Fibroblast of skin of left quadriceps (primary cell): ENCODE data around the gene CDH18.
A peak's percentile ranks its signal among the peaks of the same experiment; 100 is the strongest.

Source experiments
- DNase-seq, 2 experiments: peaks; one replicate each; pipeline ENCODE4 v3.0.0-alpha.2; 2013; ENCODE audit warnings: low read depth in 2 of 2

The CDH18 gene

GRCh38 chr5:19734776-19735175 is 253.2 kb downstream of the CDH18 start:
- DNase-seq: no peak

GRCh38 chr5:19733612-19734495 is 254.1 kb downstream of the CDH18 start:
- no peak for DNase-seq

- no peak for DNase-seq
These were observed 259.4 kb downstream of the CDH18 start for GRCh38 chr5:19728571-19728970.

DNA sequence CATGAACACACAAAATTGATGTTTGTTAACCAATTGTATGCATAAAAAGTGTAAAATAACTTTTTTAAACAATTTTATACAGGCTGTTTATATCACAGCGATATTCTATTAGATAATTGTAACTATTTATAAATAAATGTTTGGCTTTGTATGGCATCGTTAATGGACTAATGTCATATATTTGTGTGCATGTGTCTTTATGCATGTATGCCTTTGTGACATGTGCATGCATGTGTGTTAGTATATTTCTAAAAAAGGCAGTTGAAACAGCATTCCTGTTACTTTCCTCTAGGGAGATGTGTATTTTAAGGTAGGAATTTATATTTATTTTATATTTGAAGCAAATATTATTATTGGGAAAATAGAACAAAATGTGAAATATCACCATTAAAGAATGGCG is 268.9 kb downstream of the CDH18 start:
- DNase-seq: no peak

- no peak for DNase-seq
These were observed 274.3 kb downstream of the CDH18 start for GRCh38 chr5:19713740-19714139.

- DNase-seq: no peak
These were observed 278.6 kb downstream of the CDH18 start for GRCh38 chr5:19709403-19709802.

DNA sequence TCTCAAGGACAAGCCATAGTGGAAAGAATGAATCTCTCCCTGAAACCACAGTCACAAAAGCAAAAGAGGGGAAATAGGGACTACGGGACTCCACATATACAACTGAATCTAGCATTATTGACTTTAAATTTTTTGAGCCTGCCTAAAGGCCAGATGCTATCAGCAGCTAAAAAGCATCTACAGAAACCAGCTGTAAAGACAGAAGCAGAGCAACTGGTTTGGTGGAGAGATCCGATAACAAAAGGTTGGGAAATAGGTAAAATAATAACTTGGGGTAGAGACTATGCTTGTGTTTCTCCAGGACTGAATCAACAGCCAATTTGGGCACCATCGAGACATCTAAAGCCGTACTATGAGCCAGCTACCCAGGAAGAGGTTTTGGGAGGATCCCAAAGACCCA is 281.2 kb downstream of the CDH18 start:
- DNase-seq: no peak

DNA sequence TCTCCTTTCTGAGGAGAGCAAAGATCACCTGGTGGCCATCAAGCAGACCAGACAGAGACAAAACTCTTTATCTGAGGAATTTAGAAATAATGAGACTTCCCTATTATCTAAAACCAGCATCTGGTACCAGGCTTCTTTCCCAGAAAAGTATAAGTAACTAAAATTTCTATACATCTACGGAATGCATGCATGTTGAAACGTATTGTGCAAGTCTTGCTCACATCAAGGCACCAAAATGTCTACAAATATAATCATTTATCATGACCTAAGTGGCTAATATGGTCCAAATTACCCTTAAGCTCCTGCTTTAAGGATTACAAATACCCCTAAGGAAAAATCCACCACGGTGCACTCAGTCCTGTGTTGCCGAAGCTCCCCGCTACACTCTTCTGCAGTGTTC is 286.3 kb downstream of the CDH18 start:
- DNase-seq: no peak

DNA sequence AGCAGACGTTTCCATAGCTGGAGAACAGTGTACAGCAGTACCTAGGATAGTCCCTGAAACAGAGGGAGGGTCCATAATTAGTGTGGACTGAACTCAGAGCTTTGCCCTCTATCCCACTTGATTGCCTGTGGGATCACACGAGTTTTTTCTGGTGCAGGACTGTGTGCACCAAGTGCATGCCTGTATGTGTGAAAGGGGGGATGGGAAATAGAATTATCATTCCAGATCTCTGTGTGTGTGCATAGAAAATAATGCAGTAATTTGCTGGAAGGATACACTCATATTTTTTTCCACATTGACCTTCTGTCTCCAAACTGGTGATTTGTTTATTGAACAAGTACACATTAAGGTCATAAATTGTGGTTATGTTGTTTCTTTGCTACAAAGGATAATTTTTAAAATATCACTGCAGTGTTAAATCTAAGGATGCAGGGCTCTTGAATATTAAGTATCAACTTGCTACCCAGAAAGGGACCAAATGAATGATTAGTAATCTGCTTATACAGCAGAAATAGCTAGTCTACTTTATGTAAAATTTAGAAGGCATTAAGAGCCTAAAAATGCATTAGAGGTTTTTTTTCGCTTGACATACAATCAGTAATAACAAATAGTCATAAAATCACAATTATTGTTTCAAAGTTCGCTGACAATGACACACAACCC is 292.9 kb downstream of the CDH18 start:
- no peak for DNase-seq

DNA sequence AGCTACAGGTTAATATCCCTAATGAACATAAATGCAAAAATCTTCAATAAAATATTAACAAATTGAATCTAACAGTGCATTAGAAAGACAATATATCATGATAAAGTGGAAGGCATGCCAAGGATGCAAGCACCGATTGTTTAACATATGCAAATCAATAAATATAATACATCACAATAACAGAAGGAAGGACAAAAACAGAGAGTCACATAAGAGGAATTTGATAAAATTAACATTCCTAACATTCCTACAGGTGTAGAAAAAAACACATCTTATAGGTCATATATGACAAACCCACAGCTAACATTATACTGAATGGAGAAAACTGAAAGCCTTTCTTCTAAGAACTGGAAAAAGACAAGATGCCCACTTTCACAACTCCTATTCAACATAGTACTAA is 297.0 kb downstream of the CDH18 start:
- no peak for DNase-seq

GRCh38 chr5:19685473-19685872 is 302.5 kb downstream of the CDH18 start:
- no peak for DNase-seq

DNA sequence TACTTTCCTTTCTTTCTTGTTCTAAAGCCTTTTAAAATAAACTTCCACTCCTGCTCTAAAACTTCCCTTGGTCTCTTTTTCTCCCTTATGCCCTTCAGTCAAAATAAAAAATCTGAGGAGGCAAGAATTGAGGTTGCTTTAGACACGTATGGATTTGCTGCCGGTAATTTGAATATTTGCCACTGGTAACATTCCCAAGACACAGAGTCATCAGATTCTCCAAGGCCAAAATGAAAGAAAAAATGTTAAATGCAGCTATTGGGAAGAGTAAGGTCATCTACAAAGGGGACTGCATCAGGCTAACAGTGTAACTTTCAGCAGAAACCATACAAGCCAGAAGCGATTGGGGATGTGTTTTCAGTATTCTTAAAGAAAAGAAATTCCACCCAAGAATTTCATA is 311.1 kb downstream of the CDH18 start:
- peak; percentile 12 to 29 for DNase-seq

DNA sequence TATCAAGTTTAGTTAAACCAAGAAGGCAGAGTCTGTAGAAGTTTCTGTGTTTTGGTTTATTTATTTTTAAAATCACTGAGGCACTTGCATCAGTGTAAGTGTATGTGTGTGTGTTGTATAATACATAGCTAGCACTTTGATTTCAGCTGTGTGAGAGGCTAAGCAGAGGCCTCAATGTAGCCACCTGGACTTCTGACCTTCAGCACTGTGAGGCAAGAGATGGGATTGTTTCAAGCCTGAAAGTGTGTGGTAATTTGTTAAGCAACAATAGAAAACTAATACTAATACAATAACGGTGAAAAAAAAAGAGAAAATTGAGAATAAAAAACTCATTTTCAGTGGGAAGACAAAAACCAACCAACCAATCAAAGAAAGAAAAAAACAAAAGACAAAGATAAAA is 327.3 kb downstream of the CDH18 start:
- DNase-seq: no peak

DNA sequence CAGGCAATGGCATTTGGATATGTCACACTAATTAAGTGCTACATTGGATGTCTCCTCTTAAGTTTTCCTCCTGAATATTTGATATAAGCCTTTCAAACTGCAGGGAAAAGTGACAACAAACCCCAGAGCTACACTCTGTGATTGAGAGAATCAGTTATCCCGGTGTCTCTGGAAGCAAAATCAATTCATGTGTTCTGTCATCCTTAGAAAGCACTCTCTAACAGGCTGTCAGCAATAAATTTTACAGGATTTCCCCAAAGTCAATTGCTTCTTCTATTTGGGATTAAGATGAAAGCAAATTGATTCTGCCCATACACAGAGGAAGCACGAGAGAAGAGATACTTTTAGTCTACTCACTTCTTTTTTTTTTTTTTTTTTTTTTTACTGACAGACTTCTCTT is 332.4 kb downstream of the CDH18 start:
- DNase-seq: no peak

GRCh38 chr5:19638461-19638860 is 349.5 kb downstream of the CDH18 start:
- no peak for DNase-seq

DNA sequence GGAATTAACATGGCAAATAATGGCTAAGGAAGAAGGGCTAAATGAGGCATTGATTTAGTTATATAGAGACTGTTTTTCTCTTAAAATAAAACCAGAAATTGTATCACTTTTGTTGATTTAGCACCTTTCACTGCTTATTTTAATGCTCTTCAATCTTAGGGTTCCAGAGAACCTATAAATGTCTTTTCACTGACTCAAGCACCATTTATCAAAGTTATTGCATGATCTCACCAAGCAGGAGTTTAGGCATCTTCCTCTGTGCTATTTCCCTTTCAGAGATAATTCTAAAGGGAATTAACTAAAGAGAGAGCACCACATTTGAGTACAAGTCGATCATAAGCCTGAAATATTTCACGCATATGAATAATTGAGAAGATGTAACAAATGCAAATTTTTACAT is 357.1 kb downstream of the CDH18 start:
- no peak for DNase-seq

DNA sequence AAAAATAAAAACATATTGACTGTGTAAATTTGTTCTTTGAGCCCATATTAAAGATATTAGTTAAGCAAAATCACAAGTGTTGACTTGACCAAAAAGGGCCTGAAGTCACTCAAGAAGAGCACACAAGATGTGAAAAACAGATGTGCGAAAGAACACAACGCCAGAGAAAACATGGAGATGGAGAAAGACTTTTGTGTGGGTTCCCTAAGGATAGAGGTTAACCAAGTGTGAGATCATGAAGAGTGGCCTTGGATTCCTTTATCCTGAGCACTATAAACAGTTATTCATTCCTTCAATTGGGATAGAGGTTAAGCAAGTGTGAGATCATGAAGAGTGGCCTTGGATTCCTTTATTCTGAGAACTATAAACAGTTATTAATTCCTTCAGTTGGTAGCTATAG is 361.8 kb downstream of the CDH18 start:
- no peak for DNase-seq

DNA sequence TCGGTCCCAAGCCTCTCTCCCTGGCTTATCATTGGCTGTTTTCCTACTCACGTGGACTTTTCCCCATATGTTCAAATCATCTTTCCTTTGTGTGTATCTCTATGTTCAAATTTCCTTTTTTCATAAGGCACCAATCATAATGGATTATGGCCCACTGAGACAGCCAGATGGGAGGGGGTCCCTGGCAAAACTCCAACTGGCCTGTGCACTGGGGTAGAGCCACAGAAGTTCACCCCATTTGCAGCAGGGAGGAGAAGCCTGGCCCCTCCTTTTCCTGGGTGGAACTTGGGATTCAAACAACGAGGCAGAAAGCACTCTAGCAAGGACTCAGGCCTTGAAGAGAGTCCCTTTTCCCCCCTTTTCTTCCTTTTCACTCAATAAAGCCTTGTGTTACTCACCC is 362.4 kb downstream of the CDH18 start:
- no peak for DNase-seq

DNA sequence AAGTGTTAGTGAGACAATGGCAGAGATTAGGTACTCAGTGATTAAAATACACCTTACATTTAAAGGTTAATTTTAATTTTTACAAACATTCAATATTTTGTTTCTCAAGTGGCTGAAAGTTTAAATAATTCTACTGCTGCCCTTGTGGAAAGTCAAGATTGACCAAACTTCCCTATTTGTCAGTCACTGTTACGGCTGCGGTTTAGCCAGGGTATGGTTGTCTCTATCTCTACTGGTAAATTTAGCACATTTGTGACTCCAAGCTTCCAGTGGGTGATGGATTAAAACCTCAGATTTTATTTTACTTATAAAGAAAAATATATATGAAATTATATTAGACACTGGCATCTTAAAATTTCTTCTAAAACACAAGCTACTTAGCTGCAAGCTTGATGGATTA is 368.4 kb downstream of the CDH18 start:
- DNase-seq: no peak

DNA sequence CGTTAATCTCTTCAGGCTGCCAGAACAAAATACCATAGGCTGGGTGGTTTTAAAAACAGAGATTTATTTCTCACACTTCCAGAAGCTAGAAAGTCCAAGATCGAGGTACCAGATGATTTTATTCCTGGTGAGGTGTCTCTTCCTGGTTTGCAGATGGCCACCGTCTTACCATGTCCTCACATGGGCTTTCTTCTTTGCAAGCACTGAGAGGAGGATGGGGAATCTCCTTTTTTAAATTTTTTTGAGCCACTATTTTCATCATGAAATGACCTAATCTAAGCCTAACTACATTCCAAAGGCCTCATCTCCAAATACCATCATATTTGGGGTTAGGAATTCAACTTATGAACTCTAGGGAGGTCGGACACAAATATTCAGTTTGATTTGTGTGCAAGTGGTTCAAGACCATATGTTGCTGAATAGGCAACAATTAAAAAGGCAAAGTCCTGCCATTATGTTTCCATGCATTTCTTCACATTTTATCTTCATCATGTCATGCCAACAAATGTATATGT is 371.2 kb downstream of the CDH18 start:
- peak; percentile 39 to 45 for DNase-seq

- DNase-seq: no peak
These were observed 372.3 kb downstream of the CDH18 start for GRCh38 chr5:19615661-19616060.

GRCh38 chr5:19615071-19615470 is 372.9 kb downstream of the CDH18 start:
- no peak for DNase-seq

DNA sequence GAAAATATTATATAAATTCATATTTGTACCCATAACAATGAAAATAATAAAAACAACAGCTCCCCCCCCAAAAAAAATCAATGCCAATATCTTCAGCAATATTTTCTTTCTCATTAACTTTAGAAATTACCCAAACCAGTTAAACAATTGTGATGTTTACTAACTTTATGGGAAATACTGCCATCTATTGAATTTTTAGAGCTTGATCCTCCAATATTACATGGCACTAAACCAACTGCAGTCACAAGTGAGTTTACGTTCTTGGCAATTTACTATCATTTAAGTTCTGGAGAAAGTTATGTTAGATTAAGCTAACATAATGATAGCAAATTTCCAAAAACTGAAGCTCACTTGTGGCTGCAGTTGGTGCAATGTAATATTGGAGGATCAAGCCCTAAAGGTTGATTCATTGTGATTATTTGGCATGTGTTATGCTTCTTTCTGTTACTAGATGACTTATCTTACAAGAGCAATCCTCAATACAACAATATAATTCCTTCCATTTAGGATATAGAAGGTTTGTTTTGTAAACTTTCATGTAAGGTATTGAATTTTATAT is 379.5 kb downstream of the CDH18 start:
- no peak for DNase-seq
